HG02759 (cell line): ENCODE results near the gene WDR33.

ENCODE experiments used
- ATAC-seq: cut with Tn5 transposase; IDR thresholded peaks from one replicate; pipeline ENCODE4 v1.9.1; 2021; ENCODE audit warnings: mild to moderate bottlenecking, moderate library complexity; ENCODE audit not compliant: unreplicated experiment

The WDR33 gene

GRCh38 chr2:127674241-127675209, 136.4 kb downstream of the WDR33 start:
- no peak for ATAC-seq

DNA sequence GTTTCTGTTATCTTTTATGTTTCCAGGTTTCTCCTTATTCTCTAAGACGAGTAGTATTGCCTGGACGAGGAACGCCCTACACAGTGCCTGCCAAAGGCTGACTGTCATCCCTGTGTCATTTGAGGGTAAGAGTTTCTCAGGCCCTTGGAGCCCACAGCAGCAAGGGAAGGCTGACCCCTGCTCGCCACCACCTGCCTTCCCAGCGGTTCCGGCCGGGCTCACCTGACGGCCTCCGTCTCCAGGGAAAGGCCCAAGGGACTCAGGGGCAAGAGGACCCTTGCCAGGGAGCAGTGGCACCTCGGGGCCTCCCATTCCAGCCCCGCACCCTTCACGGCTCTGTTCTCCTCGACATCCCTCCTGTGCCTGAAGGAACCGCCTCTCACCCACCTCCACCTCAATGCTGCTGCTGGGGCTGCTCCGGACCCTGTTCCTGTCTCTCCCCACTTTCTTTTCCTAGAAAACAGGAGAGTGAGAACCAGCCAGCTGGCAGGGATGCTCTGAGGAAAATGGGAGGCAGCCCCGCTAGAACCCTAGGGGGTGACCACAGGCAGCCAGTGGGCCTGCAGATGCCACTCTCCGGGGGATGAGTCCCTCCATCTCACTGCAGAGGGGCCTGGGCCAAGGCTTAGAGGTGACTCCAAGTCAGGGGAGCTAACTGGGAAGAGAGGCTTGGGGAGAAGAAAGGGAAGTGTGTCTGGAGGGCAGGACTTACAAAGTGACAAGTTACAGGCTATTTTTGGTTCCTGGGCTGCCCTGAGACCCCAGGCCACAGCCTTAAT, 137.5 kb downstream of the WDR33 start:
- no peak for ATAC-seq

DNA sequence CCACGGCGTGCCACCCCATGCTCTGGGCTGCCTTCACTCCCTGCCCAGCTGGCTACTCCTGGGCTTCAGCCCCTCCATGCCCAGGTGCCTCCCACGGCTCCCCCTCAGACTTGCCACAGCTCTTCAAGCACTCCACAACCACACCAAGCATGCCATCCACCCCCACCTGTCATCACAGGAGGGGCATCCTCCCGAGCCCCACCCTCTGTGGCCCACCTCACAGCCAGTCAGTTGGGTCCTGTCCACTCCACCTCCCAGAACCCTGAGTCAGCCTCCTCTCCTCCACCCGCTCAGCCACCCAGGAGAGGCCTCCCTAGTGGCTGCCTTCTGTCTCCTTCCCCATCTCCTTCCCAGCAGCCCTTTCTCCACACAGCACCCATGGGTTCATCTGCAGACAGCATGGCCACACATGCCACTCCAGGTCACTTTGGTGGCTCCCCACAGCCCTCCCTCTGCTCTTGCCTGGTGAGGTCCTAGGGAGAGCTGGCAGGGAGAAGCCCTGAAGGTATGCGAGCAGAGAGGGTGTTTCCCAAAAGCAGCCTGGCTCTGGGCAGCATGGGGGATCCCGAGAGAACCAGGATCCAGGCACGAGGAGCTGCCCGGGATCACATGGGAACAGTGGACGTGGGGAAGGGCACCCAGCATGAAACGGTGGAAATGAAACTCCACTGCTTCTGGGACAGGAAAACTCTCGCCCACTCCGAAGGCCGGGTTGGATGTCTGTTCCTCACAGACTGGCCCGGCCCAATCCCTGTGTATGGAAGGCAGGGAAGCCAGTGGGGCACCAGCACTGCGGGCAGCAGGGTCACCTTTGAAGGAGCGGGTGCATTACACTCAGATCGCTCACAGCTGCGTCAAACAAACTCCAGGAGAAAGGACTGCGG, 138.4 kb downstream of the WDR33 start:
- no peak for ATAC-seq

DNA sequence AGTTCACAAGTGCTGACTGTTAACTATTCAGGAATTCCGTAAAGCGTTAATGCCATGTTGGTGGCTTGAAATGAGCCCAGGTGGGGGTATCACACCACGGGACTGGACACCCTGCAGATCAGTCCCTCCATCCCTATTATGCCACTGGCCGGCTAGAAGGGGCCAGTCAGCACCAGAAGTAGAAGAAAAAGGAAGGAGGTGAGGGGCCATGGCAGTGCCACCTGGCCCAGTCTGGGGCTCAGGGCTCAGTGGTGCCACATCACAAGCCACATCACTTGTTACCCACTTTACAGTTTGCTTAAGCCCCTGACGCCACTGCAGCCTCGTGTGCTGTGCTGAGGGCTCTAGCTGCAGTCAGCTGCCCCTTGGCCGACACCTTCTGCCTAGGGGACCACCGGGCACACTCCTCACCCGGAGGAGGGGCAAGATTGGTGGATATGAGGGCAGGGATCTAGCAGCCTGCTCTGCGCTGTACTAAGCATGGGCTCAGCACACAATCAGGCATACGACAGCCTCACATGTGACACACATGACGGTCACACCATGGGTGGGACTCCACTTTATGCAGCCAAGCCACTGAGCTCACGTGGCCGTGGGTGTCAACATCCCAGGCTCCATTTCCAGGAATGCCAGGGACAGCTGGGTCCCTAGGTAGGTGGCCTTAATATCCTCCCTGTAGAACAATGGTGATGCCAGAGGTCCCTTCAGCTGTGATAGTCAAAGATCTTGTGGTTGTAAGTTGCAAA, 139.2 kb downstream of the WDR33 start:
- no peak for ATAC-seq

DNA sequence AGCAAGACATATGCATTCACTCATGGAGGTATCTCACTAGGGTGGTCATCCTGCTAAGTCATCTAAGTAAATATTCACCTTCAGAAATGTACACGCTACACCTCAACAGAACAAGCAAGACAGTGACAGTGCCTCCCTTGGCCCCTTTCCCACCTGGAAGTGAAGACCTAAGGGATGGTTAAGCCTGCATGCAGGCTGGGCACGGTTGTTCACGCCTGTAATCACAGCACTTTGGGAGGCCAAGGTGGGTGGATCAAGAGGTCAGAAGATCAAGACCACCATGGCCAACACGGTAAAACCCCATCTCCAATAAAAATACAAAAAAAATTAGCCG, 140.0 kb downstream of the WDR33 start:
- ATAC-seq, result no peak

DNA sequence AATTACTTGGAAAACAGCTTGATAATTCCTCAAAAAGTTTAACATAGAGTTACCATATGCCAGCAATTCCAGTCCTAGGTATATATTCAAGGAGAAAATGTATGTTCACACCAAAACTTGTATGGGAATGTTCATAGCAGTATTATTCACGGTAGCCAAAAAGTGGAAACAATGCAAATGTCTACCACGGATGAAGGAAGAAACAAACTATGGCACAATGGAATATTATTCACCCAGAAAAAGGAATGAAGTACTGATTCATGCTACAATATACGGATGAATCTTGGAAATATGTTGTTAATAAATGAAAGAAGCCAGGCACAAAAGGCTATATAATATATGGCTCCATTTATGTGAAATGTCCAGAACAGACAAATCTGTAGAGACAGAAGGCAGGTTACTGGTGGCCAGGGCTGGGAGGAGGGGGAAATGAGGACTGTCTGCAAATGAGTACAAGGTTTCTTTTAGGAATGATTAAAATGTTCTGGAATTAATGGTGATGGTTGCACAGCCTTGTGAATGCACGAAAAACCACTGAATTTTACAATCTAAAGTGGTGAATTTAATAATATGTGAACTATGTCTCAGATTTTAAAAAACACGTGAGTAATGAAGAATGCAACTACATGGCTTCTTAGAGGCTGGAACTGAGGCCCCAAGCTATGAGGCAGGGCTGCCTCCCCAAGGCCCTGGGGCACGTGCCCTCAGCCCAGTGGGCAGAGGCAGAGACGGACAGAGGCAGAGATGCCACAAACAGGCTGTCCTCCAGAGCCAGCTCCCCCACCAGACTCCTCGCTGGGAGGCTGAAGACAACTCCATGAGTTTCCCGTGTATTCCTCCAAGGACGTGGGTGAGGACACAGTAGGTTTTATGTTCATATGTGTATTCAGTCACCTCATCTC, 140.7 kb downstream of the WDR33 start:
- ATAC-seq, result no peak

GRCh38 chr2:127669056-127669455, 141.9 kb downstream of the WDR33 start:
- no peak for ATAC-seq

- no peak for ATAC-seq
Measured at GRCh38 chr2:127665267-127665893, 145.6 kb downstream of the WDR33 start.

DNA sequence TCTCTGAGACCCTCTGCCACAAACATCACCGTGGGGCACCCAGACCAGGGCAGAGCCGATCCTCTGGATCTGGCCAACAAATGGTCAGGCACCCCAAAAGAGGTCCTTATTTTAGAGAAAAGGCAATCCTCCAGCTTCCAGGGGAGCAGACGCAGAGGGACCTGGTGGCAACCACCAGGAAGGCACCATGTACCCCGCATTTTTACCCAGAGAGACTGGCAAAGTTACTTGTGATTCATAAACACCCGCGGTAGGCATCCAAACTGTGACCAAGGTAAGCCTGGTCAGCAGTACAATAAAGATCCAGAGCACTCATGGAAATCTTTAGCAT, 146.1 kb downstream of the WDR33 start:
- ATAC-seq, result no peak

- no peak for ATAC-seq
Measured at GRCh38 chr2:127664065-127664894, 146.7 kb downstream of the WDR33 start.

- ATAC-seq, result no peak
Measured at GRCh38 chr2:127663566-127664064, 147.4 kb downstream of the WDR33 start.

- no peak for ATAC-seq
Measured at GRCh38 chr2:127662937-127663565, 147.9 kb downstream of the WDR33 start.

DNA sequence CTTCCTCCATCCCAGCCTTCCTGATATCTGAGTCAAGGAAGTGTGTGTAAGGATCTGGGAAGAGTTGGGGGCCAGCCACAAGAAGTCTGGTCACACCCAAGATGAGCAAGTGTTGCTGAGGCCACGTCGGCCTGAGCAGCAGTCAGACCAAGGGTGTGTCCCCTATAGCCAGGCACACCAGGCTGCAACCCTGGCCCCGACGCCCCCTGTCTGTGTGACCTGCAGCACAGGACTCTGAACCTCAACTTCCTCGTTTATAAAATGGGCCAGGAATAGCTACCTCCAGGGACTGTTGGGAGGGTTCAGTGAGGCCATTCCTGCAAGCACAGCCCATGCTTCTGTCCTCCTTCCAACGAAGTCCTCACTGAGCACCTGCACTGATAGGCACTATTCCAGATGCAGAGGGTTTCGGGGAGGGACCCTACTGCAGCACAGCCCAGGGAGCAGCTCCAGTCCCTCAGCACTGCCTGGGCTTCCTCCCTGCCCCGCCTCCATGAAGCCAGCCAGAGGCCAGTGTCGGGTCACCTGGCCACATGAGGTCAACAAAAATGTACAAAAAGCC, 148.9 kb downstream of the WDR33 start:
- no peak for ATAC-seq

- no peak for ATAC-seq
Measured at GRCh38 chr2:127661072-127661649, 149.8 kb downstream of the WDR33 start.

GRCh38 chr2:127660291-127660578, 150.7 kb downstream of the WDR33 start:
- no peak for ATAC-seq

DNA sequence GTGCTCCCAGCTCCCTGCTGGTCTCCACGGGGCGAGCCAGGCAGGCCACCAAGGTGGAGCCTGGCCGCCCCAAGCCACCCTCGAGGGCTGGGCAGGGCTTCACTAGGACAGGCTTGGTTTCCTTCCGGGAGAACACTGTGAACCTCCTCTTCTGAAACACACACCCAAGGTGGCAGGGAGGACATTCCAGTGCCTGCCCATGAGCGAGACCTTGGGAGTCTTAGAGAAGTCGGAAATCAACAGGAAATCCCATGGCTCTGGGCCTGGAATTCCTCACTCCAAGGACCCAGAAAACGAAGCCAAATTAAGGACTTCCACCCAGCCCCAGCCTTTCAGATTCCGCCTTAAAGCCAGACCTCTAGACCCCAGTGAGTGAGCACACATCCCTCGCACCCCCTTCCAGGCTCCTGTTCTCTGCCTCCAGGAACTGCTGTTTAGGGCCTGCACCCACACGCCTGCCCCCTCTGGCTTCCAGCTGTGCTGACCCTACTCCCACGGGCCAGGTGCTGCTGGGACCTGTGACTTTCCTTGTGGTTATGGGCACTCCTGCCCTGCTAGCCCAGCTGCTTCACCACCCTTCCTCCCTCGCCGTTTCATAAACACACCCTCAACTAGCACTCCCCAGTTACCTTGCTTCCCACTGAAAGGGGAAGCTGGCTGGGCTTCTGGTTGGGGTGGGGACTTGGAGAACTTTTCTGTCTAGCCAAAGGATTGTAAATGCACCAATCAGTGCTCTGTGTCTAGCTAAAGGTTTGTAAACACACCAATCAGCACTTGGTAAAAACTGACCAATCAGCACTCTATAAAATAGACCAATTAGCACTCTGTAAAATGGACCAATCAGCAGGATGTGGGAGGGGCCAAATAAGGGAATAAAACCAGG, 151.3 kb downstream of the WDR33 start:
- ATAC-seq, result no peak
